Lung (tissue), 12 donors: ENCODE data around the gene PHRF1. TPM values are rescaled to one million over a fixed set of nuclear protein-coding genes. Genes with fewer than 3 reads are reported as not detected.

Experiments
- ATAC-seq: fragments of 200-7000 bp; cut with Tn5 transposase; one replicate; pipeline ENCODE4 v1.9.1; 2020; ENCODE audit warnings: moderate number of reproducible peaks; ENCODE audit not compliant: insufficient read depth, low FRiP score
- DNase-seq, 3 donors: peaks; one replicate each; pipeline ENCODE4 v3.0.0-alpha.2; 2013 to 2017
- H3K27ac ChIP-seq, 2 donors: one replicate each; pipeline ENCODE4 v1.5.1; 2013; ENCODE audit warnings: mild to moderate bottlenecking in 2 of 2, moderate library complexity in 2 of 2, control low read depth in 1 of 2, inconsistent platforms in 1 of 2, low read depth in 1 of 2, low read length in 1 of 2
- H3K27me3 ChIP-seq, 3 donors: one replicate each; pipeline ENCODE4 v1.5.1; 2013; ENCODE audit warnings: low read length in 2 of 3; ENCODE audit not compliant: control insufficient read depth in 3 of 3, insufficient read depth in 3 of 3
- H3K36me3 ChIP-seq, 4 donors: one replicate each; pipeline ENCODE4 v1.5.1; 2013; ENCODE audit warnings: low read length in 4 of 4, mild to moderate bottlenecking in 1 of 4, moderate library complexity in 1 of 4; ENCODE audit not compliant: control insufficient read depth in 4 of 4, insufficient read depth in 4 of 4
- H3K4me1 ChIP-seq, 5 donors: one replicate each; pipeline ENCODE4 v1.5.1; 2013; ENCODE audit warnings: low read length in 5 of 5, mild to moderate bottlenecking in 2 of 5, moderate library complexity in 1 of 5; ENCODE audit not compliant: control insufficient read depth in 5 of 5, insufficient read depth in 5 of 5
- H3K4me3 ChIP-seq: one replicate; pipeline ENCODE4 v1.5.1; 2013; ENCODE audit warnings: mild to moderate bottlenecking, control low read depth, moderate library complexity
- H3K9ac ChIP-seq, 2 donors: one replicate each; pipeline ENCODE4 v1.5.1; 2013; ENCODE audit warnings: low read length in 2 of 2, control low read depth in 1 of 2; ENCODE audit not compliant: insufficient read depth in 1 of 2
- H3K9me3 ChIP-seq, 4 donors: one replicate each; pipeline ENCODE4 v1.5.1; 2013; ENCODE audit warnings: low read length in 3 of 4, mild to moderate bottlenecking in 1 of 4, moderate library complexity in 1 of 4; ENCODE audit not compliant: control insufficient read depth in 4 of 4, insufficient read depth in 3 of 4
- CTCF ChIP-seq: IDR thresholded peaks from 2 replicates; pipeline ENCODE4 v1.5.1; 2012; ENCODE audit warnings: mild to moderate bottlenecking; ENCODE audit errors: control extremely low read depth, extremely low read depth
- WGBS, 2 donors: extraction: QIAGEN DNeasy Blood & Tissue Kit; methylation state at CpG; one replicate each; pipeline ENCODE4 v1.1.7; 2013; 5-methylcytosine and 5-hydroxymethylcytosine counted together
- polyA plus RNA-seq, 2 donors: library from polyadenylated mRNA; stranded (reverse); fragments of 200-250 nt; gene quantifications; one replicate each; pipeline ENCODE4 v1.2.1, GENCODE V29; 2013
- total RNA-seq, 2 donors: library from RNA; depleted of rRNA in 1 of 2; stranded (reverse); fragments of >200 nt in 1 of 2; gene quantifications; one replicate each; pipeline ENCODE4 v1.2.1, GENCODE V29; 2014 to 2021
- donor health status: control.
- donor health status: control.
- donor health status: Bipolar disorder and iron deficiency.
- donor health status: healthy.
- donor health status: DM: yes; HTN: yes; CAD: no.

The PHRF1 gene
- total and polyA plus RNA-seq, 4 donors = 16.3 to 39.3 (median 23.5) TPM

- H3K9ac ChIP-seq = no peak overlapping the region
Observed at GRCh38 chr11:611001-611996, 35.0 kb downstream of the PHRF1 start.

GRCh38 chr11:612201-612960 lies 36.1 kb downstream of the PHRF1 start:
- peaks cover 8 to 70% (median 24%) of the 10 kb centered on the region in 4 donors for H3K36me3 ChIP-seq
- no peak for TF ChIP-seq CTCF
- DNase-seq (no peak), ATAC-seq (no peak)
- H3K4me1 ChIP-seq = peaks cover 0 to 14% (median 9%) of the 10 kb centered on the region in 5 donors
- H3K27ac ChIP-seq = peak overlapping the region in 1 of 2 donors; percentile 55
- H3K9ac ChIP-seq = no peak overlapping the region
- no peak overlapping the region for H3K4me3 ChIP-seq
- 76 to 77% methylated on average over 25 to 27 of the region's 27 CpGs for WGBS, 2 donors
- no peaks in the 10 kb centered on the region for H3K9me3 ChIP-seq
- H3K27me3 ChIP-seq = no peaks in the 10 kb centered on the region

More at GRCh38 chr11:611001-611996, 35.0 kb downstream of the PHRF1 start:
- no peak for DNase-seq
- Histone ChIP-seq H3K4me1 (peaks cover 0 to 14% (median 9%) of the 10 kb centered on the region in 5 donors), H3K36me3 (peaks cover 10 to 80% (median 30%) of the 10 kb centered on the region in 4 donors), H3K27ac (no peak overlapping the region), H3K9me3 (no peaks in the 10 kb centered on the region), H3K27me3 (no peaks in the 10 kb centered on the region), H3K4me3 (no peak overlapping the region)
- no peak for TF ChIP-seq CTCF
- ATAC-seq = no peak
- WGBS, 2 donors = 92% methylated on average over 40 to 49 of the region's 49 CpGs

GRCh38 chr11:612961-613300 lies 36.7 kb downstream of the PHRF1 start:
- ATAC-seq (no peak), DNase-seq (no peak)
- no peak for TF ChIP-seq CTCF
- H3K4me3 ChIP-seq = no peak overlapping the region
- H3K27ac ChIP-seq = peak overlapping the region in 1 of 2 donors; percentile 55
- H3K9me3 ChIP-seq = no peaks in the 10 kb centered on the region
- H3K9ac ChIP-seq = no peak overlapping the region
- H3K27me3 ChIP-seq = no peaks in the 10 kb centered on the region
- 94 to 96% methylated on average over 10 of the region's 10 CpGs for WGBS, 2 donors
- H3K4me1 ChIP-seq = peaks cover 0 to 14% (median 9%) of the 10 kb centered on the region in 5 donors
- H3K36me3 ChIP-seq = peaks cover 8 to 64% (median 21%) of the 10 kb centered on the region in 4 donors
